Mesenchymal stem cell (in vitro differentiated cells and primary cell): ENCODE measurements around the gene EPHA1.
"Not testable (repeated sequence)": the region's sequence is repeated elsewhere in the genome, so short reads cannot be mapped to it uniquely, and the experiment has no call there.

Experiments used
- DNase-seq: peaks from one replicate; pipeline ENCODE4 v3.0.0-alpha.2; 2013
- H2AFZ ChIP-seq: one replicate; pipeline ENCODE4 v1.6.1; 2013; ENCODE audit warnings: low read depth, mild to moderate bottlenecking, control low read depth, inconsistent platforms, low read length, moderate library complexity
- H2AK5ac ChIP-seq: 2 replicates; pipeline ENCODE4 v1.6.1; 2013; ENCODE audit warnings: low read length, moderate library complexity, mild to moderate bottlenecking, inconsistent platforms; ENCODE audit not compliant: severe bottlenecking
- H2BK120ac ChIP-seq: one replicate; pipeline ENCODE4 v1.6.1; 2013; ENCODE audit warnings: low read depth, mild to moderate bottlenecking, inconsistent platforms, low read length, moderate library complexity
- H2BK12ac ChIP-seq, 2 experiments: one replicate each; pipeline ENCODE4 v1.6.1; 2013; ENCODE audit warnings: inconsistent platforms in 2 of 2, low read length in 2 of 2, mild to moderate bottlenecking in 2 of 2, moderate library complexity in 2 of 2, control low read depth in 1 of 2
- H2BK15ac ChIP-seq: one replicate; pipeline ENCODE4 v1.6.1; 2013; ENCODE audit warnings: mild to moderate bottlenecking, low read depth, inconsistent platforms; ENCODE audit not compliant: poor library complexity, severe bottlenecking
- H2BK5ac ChIP-seq: 2 replicates; pipeline ENCODE4 v1.6.1; 2013; ENCODE audit warnings: low read depth, mild to moderate bottlenecking, low read length, control low read depth, inconsistent platforms; ENCODE audit not compliant: poor library complexity, severe bottlenecking
- H3K14ac ChIP-seq, 2 experiments: one replicate each; pipeline ENCODE4 v1.6.1; 2013; ENCODE audit warnings: inconsistent platforms in 2 of 2, low read length in 2 of 2, control low read depth in 1 of 2, mild to moderate bottlenecking in 1 of 2, moderate library complexity in 1 of 2
- H3K18ac ChIP-seq, 2 experiments: one replicate each; pipeline ENCODE4 v1.6.1; 2013; ENCODE audit warnings: inconsistent platforms in 2 of 2, low read length in 2 of 2, control low read depth in 1 of 2, low read depth in 1 of 2, mild to moderate bottlenecking in 1 of 2
- H3K23ac ChIP-seq, 2 experiments: one replicate each; pipeline ENCODE4 v1.6.1; 2013; ENCODE audit warnings: inconsistent platforms in 2 of 2, low read length in 2 of 2, mild to moderate bottlenecking in 2 of 2, moderate library complexity in 2 of 2, control low read depth in 1 of 2
- H3K27ac ChIP-seq: 2 replicates; pipeline ENCODE4 v1.5.1; 2013; ENCODE audit warnings: mild to moderate bottlenecking, moderate library complexity, low read length, control low read depth, inconsistent platforms; ENCODE audit not compliant: poor library complexity, severe bottlenecking
- H3K27me3 ChIP-seq, 2 experiments: 2 replicates each; pipeline versions ENCODE4 v1.6.1 to v1.7.0; 2013; ENCODE audit warnings: low read length in 2 of 2, mild to moderate bottlenecking in 2 of 2, moderate library complexity in 2 of 2, control low read depth in 1 of 2, inconsistent platforms in 1 of 2; ENCODE audit not compliant: control insufficient read depth in 1 of 2, insufficient read depth in 1 of 2
- H3K36me3 ChIP-seq, 2 experiments: 2 replicates each; pipeline versions ENCODE4 v1.6.1 to v1.7.0; 2013; ENCODE audit warnings: low read length in 2 of 2, control low read depth in 1 of 2, inconsistent platforms in 1 of 2, low read depth in 1 of 2, mild to moderate bottlenecking in 1 of 2; ENCODE audit not compliant: insufficient read depth in 2 of 2, control insufficient read depth in 1 of 2
- H3K4ac ChIP-seq, 2 experiments: one replicate each; pipeline ENCODE4 v1.6.1; 2013; ENCODE audit warnings: inconsistent platforms in 2 of 2, low read length in 2 of 2, mild to moderate bottlenecking in 2 of 2, moderate library complexity in 2 of 2, control low read depth in 1 of 2, low read depth in 1 of 2
- H3K4me1 ChIP-seq: 2 replicates; pipeline ENCODE4 v1.6.1; 2013; ENCODE audit warnings: low read depth, low read length, control low read depth; ENCODE audit not compliant: control insufficient read depth, insufficient read depth
- H3K4me2 ChIP-seq: 2 replicates; pipeline ENCODE4 v1.6.1; 2013; ENCODE audit warnings: low read length, mild to moderate bottlenecking, inconsistent platforms; ENCODE audit not compliant: poor library complexity, severe bottlenecking
- H3K4me3 ChIP-seq, 2 experiments: 2 replicates each; pipeline versions ENCODE4 v1.5.1 to v1.7.0; 2013; ENCODE audit warnings: low read length in 2 of 2, mild to moderate bottlenecking in 2 of 2, control low read depth in 1 of 2, low read depth in 1 of 2; ENCODE audit not compliant: insufficient read depth in 1 of 2
- H3K79me1 ChIP-seq: replicated peaks from 2 replicates; pipeline ENCODE4 v1.6.1; 2013; ENCODE audit warnings: mild to moderate bottlenecking, control low read depth, low read length, inconsistent platforms; ENCODE audit not compliant: poor library complexity, severe bottlenecking
- H3K9ac ChIP-seq: 2 replicates; pipeline ENCODE4 v1.7.0; 2013; ENCODE audit warnings: mild to moderate bottlenecking, low read length, moderate library complexity
- H3K9me3 ChIP-seq: 2 replicates; pipeline ENCODE4 v1.7.0; 2013; ENCODE audit warnings: mild to moderate bottlenecking, low read length; ENCODE audit not compliant: control insufficient read depth
- H4K8ac ChIP-seq: one replicate; pipeline ENCODE4 v1.6.1; 2013; ENCODE audit warnings: inconsistent platforms, mild to moderate bottlenecking, low read length, moderate library complexity
- H4K91ac ChIP-seq: one replicate; pipeline ENCODE4 v1.6.1; 2013; ENCODE audit warnings: mild to moderate bottlenecking, low read length, inconsistent platforms
- WGBS: methylation state at CpG from one replicate; pipeline ENCODE4 v1.1.7; 2013; ENCODE audit warnings: mixed read lengths; 5-methylcytosine and 5-hydroxymethylcytosine counted together

EPHA1 gene

GRCh38 chr7:143402233-143402632 lies 6.4 kb downstream of the EPHA1 start:
- not testable (repeated sequence) for H3K79me1 ChIP-seq, H3K4me3 ChIP-seq, H3K4me1 ChIP-seq, H3K23ac ChIP-seq, H3K4me2 ChIP-seq, H3K4ac ChIP-seq, H3K9ac ChIP-seq, H2BK120ac ChIP-seq, H3K36me3 ChIP-seq, H2AFZ ChIP-seq, H4K8ac ChIP-seq, H3K18ac ChIP-seq, H2AK5ac ChIP-seq, H2BK15ac ChIP-seq, H4K91ac ChIP-seq, DNase-seq, H3K27ac ChIP-seq, H3K9me3 ChIP-seq, H2BK5ac ChIP-seq, H2BK12ac ChIP-seq, H3K14ac ChIP-seq
- peaks cover 0 to 27% of the 10 kb centered on the region in 2 experiments for H3K27me3 ChIP-seq
- WGBS: 97% methylated on average over 3 of the region's 4 CpGs

DNA sequence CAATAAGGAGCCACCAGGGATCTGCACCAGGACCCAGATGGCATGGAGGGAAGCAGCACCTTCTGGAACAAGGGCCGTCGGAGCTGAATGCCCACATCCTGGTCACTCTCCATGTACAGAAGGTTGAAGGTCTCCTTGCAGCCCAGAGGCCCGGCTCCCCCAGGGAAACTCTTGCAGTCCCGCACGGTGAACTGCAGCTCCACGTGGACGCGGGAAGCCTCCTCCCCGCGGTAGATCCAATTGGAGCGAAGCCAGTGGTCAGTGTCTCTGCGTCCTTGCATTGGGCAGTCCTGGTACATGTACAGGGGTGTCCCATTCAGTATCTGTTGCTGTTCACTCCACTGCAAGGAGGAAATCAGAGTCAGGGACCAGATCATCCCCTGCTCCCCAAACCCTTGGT lies 7.4 kb downstream of the EPHA1 start:
- Histone ChIP-seq H2BK15ac (no peak overlapping the region), H4K8ac (no peak overlapping the region), H2BK5ac (no peak overlapping the region), H3K9me3 (no peaks in the 10 kb centered on the region), H3K4me1 (no peaks in the 10 kb centered on the region), H2BK12ac (no peak overlapping the region), H3K18ac (no peak overlapping the region), H3K14ac (no peak overlapping the region), H3K9ac (no peak overlapping the region), H3K36me3 (no peaks in the 10 kb centered on the region), H3K79me1 (no peaks in the 10 kb centered on the region), H3K27me3 (peaks cover 0 to 20% of the 10 kb centered on the region in 2 experiments), H2AK5ac (no peak overlapping the region), H3K4ac (no peak overlapping the region), H2AFZ (no peak overlapping the region), H3K23ac (no peak overlapping the region), H3K4me2 (no peak overlapping the region), H3K27ac (no peak overlapping the region), H4K91ac (no peak overlapping the region), H2BK120ac (no peak overlapping the region), H3K4me3 (no peak overlapping the region)
- no peak for DNase-seq
- WGBS: 96% methylated on average over 12 of the region's 12 CpGs

GRCh38 chr7:143399642-143400041 lies 9.0 kb downstream of the EPHA1 start:
- H3K27ac ChIP-seq: no peak overlapping the region
- H4K8ac ChIP-seq: peak overlapping the region; percentile 12
- no peak overlapping the region for H2BK12ac ChIP-seq
- H2AFZ ChIP-seq: no peak overlapping the region
- H3K4me2 ChIP-seq: no peak overlapping the region
- WGBS: 95% methylated on average over 16 of the region's 20 CpGs
- H3K27me3 ChIP-seq: peaks cover 0 to 6% of the 10 kb centered on the region in 2 experiments
- no peak overlapping the region for H2BK120ac ChIP-seq
- H3K4ac ChIP-seq: no peak overlapping the region
- H3K18ac ChIP-seq: no peak overlapping the region
- no peak overlapping the region for H3K23ac ChIP-seq
- H3K79me1 ChIP-seq: no peaks in the 10 kb centered on the region
- H3K36me3 ChIP-seq: no peaks in the 10 kb centered on the region
- no peaks in the 10 kb centered on the region for H3K4me1 ChIP-seq
- H4K91ac ChIP-seq: no peak overlapping the region
- no peaks in the 10 kb centered on the region for H3K9me3 ChIP-seq
- no peak overlapping the region for H2BK15ac ChIP-seq
- no peak overlapping the region for H2AK5ac ChIP-seq
- H2BK5ac ChIP-seq: no peak overlapping the region
- H3K9ac ChIP-seq: no peak overlapping the region
- H3K4me3 ChIP-seq: no peak overlapping the region
- DNase-seq: no peak
- no peak overlapping the region for H3K14ac ChIP-seq

DNA sequence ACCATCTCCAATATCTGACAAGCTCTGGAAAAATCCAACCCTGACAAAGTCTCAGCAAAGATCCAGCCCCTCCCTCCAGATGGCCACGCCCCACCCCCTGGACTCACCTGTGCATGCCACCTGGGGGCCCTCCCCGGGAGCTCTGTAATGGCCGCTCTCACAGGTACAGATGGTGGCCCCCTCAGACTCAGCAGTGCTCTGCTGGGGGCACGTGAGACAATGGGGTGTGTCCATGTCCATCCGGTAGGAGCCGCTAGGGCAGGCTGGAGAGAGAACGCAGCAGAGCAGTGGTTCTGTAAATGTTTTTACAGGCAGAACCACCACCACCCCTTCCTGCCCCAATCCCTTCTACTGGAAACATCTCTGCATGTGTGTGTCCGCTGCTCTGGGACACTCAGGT lies 9.5 kb downstream of the EPHA1 start:
- H3K27ac ChIP-seq: no peak overlapping the region
- H3K4ac ChIP-seq: no peak overlapping the region
- H3K4me2 ChIP-seq: no peak overlapping the region
- no peak overlapping the region for H4K91ac ChIP-seq
- H2BK15ac ChIP-seq: no peak overlapping the region
- 86% methylated on average over 8 of the region's 8 CpGs for WGBS
- no peak overlapping the region for H3K23ac ChIP-seq
- no peak overlapping the region for H3K14ac ChIP-seq
- no peak overlapping the region for H2BK120ac ChIP-seq
- H2BK12ac ChIP-seq: no peak overlapping the region
- no peak for DNase-seq
- H3K18ac ChIP-seq: no peak overlapping the region
- H2BK5ac ChIP-seq: no peak overlapping the region
- peaks cover 0 to 6% of the 10 kb centered on the region in 2 experiments for H3K27me3 ChIP-seq
- no peaks in the 10 kb centered on the region for H3K4me1 ChIP-seq
- H3K9ac ChIP-seq: no peak overlapping the region
- H4K8ac ChIP-seq: no peak overlapping the region
- H3K4me3 ChIP-seq: no peak overlapping the region
- no peaks in the 10 kb centered on the region for H3K79me1 ChIP-seq
- no peak overlapping the region for H2AFZ ChIP-seq
- H2AK5ac ChIP-seq: no peak overlapping the region
- H3K36me3 ChIP-seq: no peaks in the 10 kb centered on the region
- H3K9me3 ChIP-seq: no peaks in the 10 kb centered on the region
